Sigmoid colon (tissue), 4 donors: ENCODE measurements around the gene CSNK1D.

ENCODE experiments used
- EP300 ChIP-seq, 4 donors: sonication (generic); formaldehyde crosslinking; IDR thresholded peaks; one replicate each; pipeline ENCODE4 v1.6.1; 2017; ENCODE audit warnings: antibody characterized with exemption in 4 of 4
- POLR2A ChIP-seq, 2 donors: fragments of 450-650 bp; IDR thresholded peaks; one replicate each; pipeline ENCODE4 v1.6.1; 2016; ENCODE audit warnings: antibody characterized with exemption in 2 of 2, mild to moderate bottlenecking in 2 of 2, moderate library complexity in 2 of 2
- POLR2AphosphoS5 ChIP-seq, 4 donors: sonication (generic); formaldehyde crosslinking; IDR thresholded peaks; one replicate each; pipeline ENCODE4 v1.6.1; 2017; ENCODE audit warnings: antibody characterized with exemption in 4 of 4
- TF ChIP-seq, protein P1 (sequence below), 4 experiments: fragments of 450-650 bp in 3 of 4; fragments of 200-600 bp in 1 of 4; IDR thresholded peaks; one replicate each; pipeline ENCODE4 v1.5.1; 2016 to 2019; ENCODE audit warnings: antibody characterized with exemption in 4 of 4, mild to moderate bottlenecking in 3 of 4, moderate library complexity in 2 of 4

- no peak for TF ChIP-seq EP300 (IDR thresholded peaks at IDR 0.05)
- TF ChIP-seq, protein P1, sequence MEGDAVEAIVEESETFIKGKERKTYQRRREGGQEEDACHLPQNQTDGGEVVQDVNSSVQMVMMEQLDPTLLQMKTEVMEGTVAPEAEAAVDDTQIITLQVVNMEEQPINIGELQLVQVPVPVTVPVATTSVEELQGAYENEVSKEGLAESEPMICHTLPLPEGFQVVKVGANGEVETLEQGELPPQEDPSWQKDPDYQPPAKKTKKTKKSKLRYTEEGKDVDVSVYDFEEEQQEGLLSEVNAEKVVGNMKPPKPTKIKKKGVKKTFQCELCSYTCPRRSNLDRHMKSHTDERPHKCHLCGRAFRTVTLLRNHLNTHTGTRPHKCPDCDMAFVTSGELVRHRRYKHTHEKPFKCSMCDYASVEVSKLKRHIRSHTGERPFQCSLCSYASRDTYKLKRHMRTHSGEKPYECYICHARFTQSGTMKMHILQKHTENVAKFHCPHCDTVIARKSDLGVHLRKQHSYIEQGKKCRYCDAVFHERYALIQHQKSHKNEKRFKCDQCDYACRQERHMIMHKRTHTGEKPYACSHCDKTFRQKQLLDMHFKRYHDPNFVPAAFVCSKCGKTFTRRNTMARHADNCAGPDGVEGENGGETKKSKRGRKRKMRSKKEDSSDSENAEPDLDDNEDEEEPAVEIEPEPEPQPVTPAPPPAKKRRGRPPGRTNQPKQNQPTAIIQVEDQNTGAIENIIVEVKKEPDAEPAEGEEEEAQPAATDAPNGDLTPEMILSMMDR (IDR thresholded peaks at IDR 0.05) = no peak
- TF ChIP-seq POLR2A (IDR thresholded peaks at IDR 0.05) = no peak
- TF ChIP-seq POLR2AphosphoS5 (IDR thresholded peaks at IDR 0.05) = no peak
Observed at GRCh38 chr17:82303944-82304808, 30.7 kb upstream of the CSNK1D start.
